ENCODE results near the gene TOPBP1. TPM values are rescaled to one million over a fixed set of nuclear protein-coding genes. Genes with fewer than 3 reads are reported as not detected.

TOPBP1 gene
- total RNA-seq, 2 experiments from 2014 or later, result 131 to 139 TPM

DNA sequence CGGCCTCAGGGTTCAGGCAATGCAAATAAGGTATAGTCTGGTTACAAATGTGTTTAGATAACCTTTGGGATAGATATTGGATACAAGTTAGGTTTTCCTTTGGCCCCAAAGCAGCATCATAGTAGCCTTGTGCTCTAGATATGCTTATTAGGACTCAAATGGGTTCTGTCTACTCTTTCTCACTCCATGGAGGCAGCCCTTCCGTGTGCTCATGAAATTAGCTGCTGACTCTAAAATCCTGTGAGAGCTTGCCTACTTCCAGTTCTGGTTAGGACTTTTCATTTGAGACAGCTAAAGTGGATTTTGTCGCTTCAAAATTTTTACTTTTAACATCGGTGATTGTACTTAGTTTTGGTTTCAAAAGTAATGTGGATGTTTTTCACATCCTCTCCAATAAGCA is 86.7 kb downstream of the TOPBP1 start:
- Histone ChIP-seq H3K4me1 (ENCODE audit: insufficient read depth, low read length, poor library complexity, severe bottlenecking) (peaks cover 66% of the 10 kb centered on the region), H3K9me3 (ENCODE audit: low read length) (no peaks in the 10 kb centered on the region), H2AFZ (ENCODE audit: low read length) (no peak overlapping the region), H3K9me2 (ENCODE audit: insufficient read depth, low read length) (no peaks in the 10 kb centered on the region), H3K79me2 (ENCODE audit: insufficient read depth, low read depth, low read length) (peaks cover 59% of the 10 kb centered on the region), H3K27ac (ENCODE audit: low read depth, low read length, poor library complexity, severe bottlenecking) (peak overlapping the region; percentile 61), H3K4me2 (ENCODE audit: low read length) (peak overlapping the region; percentile 83), H4K20me1 (ENCODE audit: insufficient read depth, low read length) (peaks cover 37% of the 10 kb centered on the region), H3K36me3 (ENCODE audit: insufficient read depth, low read length) (peaks cover 56% of the 10 kb centered on the region), H3K4me3 (ENCODE audit: low read depth, low read length, poor library complexity, severe bottlenecking) (peak overlapping the region; percentile 87)
- intact Hi-C loops (cut with micrococcal nuclease; ENCODE audit: unreplicated experiment), result loop anchor here (2.0 to 10.0 kb wide), 2 partner anchors 230 to 852 kb away; partner anchors contain the start of genes NPHP3 and SRPRB
- peak; percentile 42 for DNase-seq (ENCODE audit: low spot score)
- CTCF ChIA-PET (ENCODE audit: unreplicated experiment), result interaction anchor here (0.6 to 1.3 kb wide), 3 partner anchors 14 to 133 kb away, joined by 3 to 4 read pairs (median 4); no protein-coding TSS in a partner anchor
- POLR2A ChIA-PET, result interaction anchor here (0.6 to 6.6 kb wide), 11 partner anchors 19 to 136 kb away, joined by 3 to 79 read pairs (median 7); no protein-coding TSS in a partner anchor
- BruUV-seq (replicated peaks), result no TSS peak
- TF ChIP-seq CTCF (conservative IDR thresholded peaks at IDR 0.05; ENCODE audit: low read length) (no peak), EZH2phosphoT487 (IDR thresholded peaks at IDR 0.05; ENCODE audit: borderline replicate concordance, low read depth, low read length) (no peak)

- TF ChIP-seq CTCF (conservative IDR thresholded peaks at IDR 0.05; ENCODE audit: low read length) (peak; percentile 53), EZH2phosphoT487 (IDR thresholded peaks at IDR 0.05; ENCODE audit: borderline replicate concordance, low read depth, low read length) (no peak)
- no peaks in the 10 kb centered on the region for H3K9me2 ChIP-seq (ENCODE audit: insufficient read depth, low read length)
- H3K36me3 ChIP-seq (ENCODE audit: insufficient read depth, low read length), result peaks cover 51% of the 10 kb centered on the region
- no peaks in the 10 kb centered on the region for H3K9me3 ChIP-seq (ENCODE audit: low read length)
- H3K27ac ChIP-seq (ENCODE audit: low read depth, low read length, poor library complexity, severe bottlenecking), result peak overlapping the region; percentile 61
- peaks cover 52% of the 10 kb centered on the region for H3K79me2 ChIP-seq (ENCODE audit: insufficient read depth, low read depth, low read length)
- ChIA-PET POLR2A (interaction anchor here (0.6 to 6.6 kb wide), 13 partner anchors 20 to 135 kb away, joined by 3 to 79 read pairs (median 7); no protein-coding TSS in a partner anchor), CTCF (ENCODE audit: unreplicated experiment) (interaction anchor here (0.6 to 1.5 kb wide), 4 partner anchors 14 to 133 kb away, joined by 3 to 9 read pairs (median 4); no protein-coding TSS in a partner anchor)
- DNase-seq (ENCODE audit: low spot score), result peak; percentile 83
- peak overlapping the region; percentile 83 for H3K4me2 ChIP-seq (ENCODE audit: low read length)
- peak overlapping the region; percentile 87 for H3K4me3 ChIP-seq (ENCODE audit: low read depth, low read length, poor library complexity, severe bottlenecking)
- H2AFZ ChIP-seq (ENCODE audit: low read length), result no peak overlapping the region
- no TSS peak for BruUV-seq (replicated peaks)
- H4K20me1 ChIP-seq (ENCODE audit: insufficient read depth, low read length), result peaks cover 37% of the 10 kb centered on the region
- H3K4me1 ChIP-seq (ENCODE audit: insufficient read depth, low read length, poor library complexity, severe bottlenecking), result peaks cover 72% of the 10 kb centered on the region
- intact Hi-C loops (cut with micrococcal nuclease; ENCODE audit: unreplicated experiment), result loop anchor here (1.0 to 10.0 kb wide), 3 partner anchors 97 to 852 kb away; partner anchors contain the start of genes NPHP3 and SRPRB
These were observed 87.4 kb downstream of the TOPBP1 start for GRCh38 chr3:133574260-133574881.

All from OCI-LY7 (cell line).